IMR-90 (cell line): ENCODE measurements around the gene AFF2. TPM values are rescaled to one million over a fixed set of nuclear protein-coding genes. Genes with fewer than 3 reads are reported as not detected.

Experiments used
- ATAC-seq: fragments of 200-7000 bp; cut with Tn5 transposase; 2 replicates; pipeline ENCODE4 v1.9.1; 2020; ENCODE audit warnings: low read depth, mild to moderate bottlenecking, moderate library complexity
- BruUV-seq: library from RNA; stranded (reverse); fragments of 400-500 nt; replicated peaks from 2 replicates; lab custom pipeline; 2021; lab: Mats Ljungman, UMichigan
- CTCF ChIA-PET: fragments of 300-600 bp; formaldehyde crosslinking; extraction: SDS; loops from one replicate; lab custom pipeline; 2021; ENCODE audit warnings: antibody characterized with exemption; lab: Yijun Ruan, JAX
- POLR2A ChIA-PET: fragments of 300-600 bp; sonication (Branson Sonifier 250); formaldehyde crosslinking; loops from one replicate; lab custom pipeline; 2022; ENCODE audit warnings: antibody characterized with exemption; ENCODE audit not compliant: unreplicated experiment; lab: Charles Lee
- DNase-seq: peaks from one replicate; pipeline ENCODE4 v3.0.0; 2013
- H2AFZ ChIP-seq: replicated peaks from 2 replicates; pipeline ENCODE3; 2013; ENCODE audit warnings: low read length, mild to moderate bottlenecking; ENCODE audit not compliant: poor library complexity
- H2AK5ac ChIP-seq: 2 replicates; pipeline ENCODE4 v1.6.1; 2013; ENCODE audit warnings: low read depth, low read length, inconsistent platforms
- H2AK9ac ChIP-seq: replicated peaks from 2 replicates; pipeline ENCODE3; 2013; ENCODE audit warnings: mild to moderate bottlenecking, low read depth, low read length, moderate library complexity; ENCODE audit not compliant: poor library complexity
- H2BK120ac ChIP-seq: 2 replicates; pipeline ENCODE4 v1.6.1; 2013; ENCODE audit warnings: low read depth, low read length, inconsistent platforms
- H2BK15ac ChIP-seq: 3 replicates; pipeline ENCODE4 v1.6.1; 2013; ENCODE audit warnings: low read depth, low read length, inconsistent platforms
- H2BK20ac ChIP-seq: 2 replicates; pipeline ENCODE4 v1.6.1; 2013; ENCODE audit warnings: low read depth, mild to moderate bottlenecking, inconsistent platforms, low read length, moderate library complexity
- H2BK5ac ChIP-seq: 2 replicates; pipeline ENCODE4 v1.6.1; 2013; ENCODE audit warnings: mild to moderate bottlenecking, low read depth, low read length, inconsistent platforms; ENCODE audit not compliant: poor library complexity, severe bottlenecking
- H3K14ac ChIP-seq: replicated peaks from 2 replicates; pipeline ENCODE4 v1.6.1; 2013; ENCODE audit warnings: low read depth, low read length, inconsistent platforms
- H3K18ac ChIP-seq: 2 replicates; pipeline ENCODE4 v1.6.1; 2013; ENCODE audit warnings: low read depth, low read length, control low read depth
- H3K23ac ChIP-seq: 2 replicates; pipeline ENCODE4 v1.6.1; 2013; ENCODE audit warnings: low read depth, low read length, inconsistent platforms
- H3K27ac ChIP-seq: 2 replicates; pipeline ENCODE4 v1.5.1; 2013; ENCODE audit warnings: mild to moderate bottlenecking, control low read depth, low read length; ENCODE audit not compliant: insufficient read depth
- H3K27me3 ChIP-seq: 2 replicates; pipeline ENCODE4 v1.6.1; 2013; ENCODE audit warnings: low read length; ENCODE audit not compliant: control insufficient read depth, insufficient read depth
- H3K36me3 ChIP-seq: 2 replicates; pipeline ENCODE4 v1.6.1; 2013; ENCODE audit warnings: low read length, mixed read lengths; ENCODE audit not compliant: control insufficient read depth, insufficient read depth
- H3K4ac ChIP-seq: 2 replicates; pipeline ENCODE4 v1.6.1; 2013; ENCODE audit warnings: low read depth, low read length, inconsistent platforms
- H3K4me1 ChIP-seq: 2 replicates; pipeline ENCODE4 v1.6.1; 2013; ENCODE audit warnings: low read length, mixed read lengths; ENCODE audit not compliant: control insufficient read depth, insufficient read depth
- H3K4me2 ChIP-seq: 2 replicates; pipeline ENCODE4 v1.6.1; 2013; ENCODE audit warnings: low read depth, mild to moderate bottlenecking, control low read depth, low read length, moderate library complexity
- H3K4me3 ChIP-seq: 2 replicates; pipeline ENCODE4 v1.5.1; 2013; ENCODE audit warnings: low read depth, mild to moderate bottlenecking, control low read depth, low read length, moderate library complexity; ENCODE audit not compliant: insufficient read depth
- H3K56ac ChIP-seq: 2 replicates; pipeline ENCODE4 v1.6.1; 2013; ENCODE audit warnings: low read length, inconsistent platforms; ENCODE audit not compliant: insufficient read depth; ENCODE audit errors: extremely low read depth
- H3K79me1 ChIP-seq, 2 experiments: 2 replicates each; pipeline ENCODE4 v1.6.1; 2013; ENCODE audit warnings: low read length in 2 of 2, inconsistent platforms in 1 of 2, low read depth in 1 of 2
- H3K9ac ChIP-seq: 2 replicates; pipeline ENCODE4 v1.6.1; 2013; ENCODE audit warnings: low read depth, low read length, control low read depth
- H3K9me1 ChIP-seq: 2 replicates; pipeline ENCODE4 v1.6.1; 2013; ENCODE audit warnings: low read length, inconsistent platforms; ENCODE audit not compliant: insufficient read depth
- H3K9me3 ChIP-seq: 2 replicates; pipeline ENCODE4 v1.6.1; 2013; ENCODE audit warnings: low read length; ENCODE audit not compliant: control insufficient read depth, insufficient read depth
- H4K20me1 ChIP-seq: 2 replicates; pipeline ENCODE4 v1.6.1; 2013; ENCODE audit warnings: low read length, inconsistent platforms; ENCODE audit not compliant: insufficient read depth
- H4K5ac ChIP-seq: 2 replicates; pipeline ENCODE4 v1.6.1; 2013; ENCODE audit warnings: mild to moderate bottlenecking, low read depth, low read length, control low read depth
- H4K8ac ChIP-seq, 2 experiments: 2 replicates each; pipeline ENCODE4 v1.6.1; 2013; ENCODE audit warnings: low read depth in 2 of 2, low read length in 2 of 2, control low read depth in 1 of 2, inconsistent platforms in 1 of 2
- H4K91ac ChIP-seq: 2 replicates; pipeline ENCODE4 v1.6.1; 2013; ENCODE audit warnings: low read depth, low read length, inconsistent platforms; ENCODE audit not compliant: insufficient read depth
- CHD1 ChIP-seq: IDR thresholded peaks from 2 replicates; pipeline ENCODE4 v1.6.1; 2012; ENCODE audit warnings: low read depth, low read length, improper control_type of control experiment
- ELK1 ChIP-seq: fragments of 150-350 bp; IDR thresholded peaks from 2 replicates; pipeline ENCODE4 v1.6.1; 2016; ENCODE audit warnings: low read depth, mild to moderate bottlenecking, low read length, moderate library complexity, borderline replicate concordance
- FOS ChIP-seq: fragments of 150-350 bp; IDR thresholded peaks from 2 replicates; pipeline ENCODE4 v1.6.1; 2016; ENCODE audit warnings: low read depth, low read length
- MAFK ChIP-seq: IDR thresholded peaks from 2 replicates; pipeline ENCODE4 v1.6.1; 2012; ENCODE audit warnings: low read depth, low read length, improper control_type of control experiment
- MAZ ChIP-seq: IDR thresholded peaks from 2 replicates; pipeline ENCODE4 v1.6.1; 2012; ENCODE audit warnings: low read depth, mild to moderate bottlenecking, low read length, improper control_type of control experiment, moderate library complexity, borderline replicate concordance
- MXI1 ChIP-seq: IDR thresholded peaks from 2 replicates; pipeline ENCODE4 v1.6.1; 2012; ENCODE audit warnings: low read depth, mild to moderate bottlenecking, low read length, moderate library complexity, borderline replicate concordance
- RAD21 ChIP-seq: IDR thresholded peaks from 2 replicates; pipeline ENCODE4 v1.6.1; 2012; ENCODE audit warnings: low read length, improper control_type of control experiment
- RCOR1 ChIP-seq: IDR thresholded peaks from 2 replicates; pipeline ENCODE4 v1.6.1; 2012; ENCODE audit warnings: mild to moderate bottlenecking, low read length, improper control_type of control experiment; ENCODE audit not compliant: insufficient replicate concordance
- SMC3 ChIP-seq: fragments of 150-350 bp; IDR thresholded peaks from 2 replicates; pipeline ENCODE4 v1.6.1; 2016; ENCODE audit warnings: low read depth, mild to moderate bottlenecking, antibody characterized with exemption, low read length, moderate library complexity
- USF2 ChIP-seq: fragments of 150-350 bp; IDR thresholded peaks from 2 replicates; pipeline ENCODE4 v1.6.1; 2017; ENCODE audit warnings: mild to moderate bottlenecking, antibody characterized with exemption, low read length, low read depth
- WGBS, 2 experiments: methylation state at CpG; one replicate each; pipeline versions ENCODE4 v1.1.5 to v1.1.7; 2013; ENCODE audit warnings: missing lambda C conversion rate in 2 of 2; ENCODE audit not compliant: insufficient read length in 1 of 2; ENCODE audit errors: extremely low coverage in 2 of 2; 5-methylcytosine and 5-hydroxymethylcytosine counted together
- dilution Hi-C: fragments of 300-500 bp; cut with HindIII; formaldehyde crosslinking; loops from one replicate; pipeline ENCODE4 v1.14.3; 2018; ENCODE audit warnings: low sequenced_read_pairs; ENCODE audit not compliant: unreplicated experiment
- in situ Hi-C: fragments of 300-500 bp; cut with MboI; formaldehyde crosslinking; loops from 3 replicates; pipeline ENCODE4 v1.14.3; 2019; ENCODE audit warnings: low sequenced_read_pairs, inconsistent platforms, mixed read lengths
- intact Hi-C: fragments of 100-400 bp; cut with micrococcal nuclease; formaldehyde crosslinking; loops from 2 replicates; pipeline ENCODE4 v1.10.0; 2022
- polyA plus RNA-seq, 3 experiments: library from polyadenylated mRNA; depleted of rRNA; stranded (reverse); fragments of >200 nt; gene quantifications; 2 replicates each; pipeline ENCODE4 v1.2.3, GENCODE V29; 2012; ENCODE audit warnings: low replicate concordance in 1 of 3
- total RNA-seq: library from RNA; depleted of rRNA; stranded (reverse); fragments of >200 nt; gene quantifications from 2 replicates; pipeline ENCODE4 v1.2.3, GENCODE V29; 2012

Gene AFF2
- total and polyA plus RNA-seq, 2 of the 4 experiments (the other 2 are of a cell fraction) = 0.15 to 0.72 TPM

GRCh38 chrX:148836741-148837140 lies 336.3 kb downstream of the AFF2 start:
- TF ChIP-seq USF2 (no peak), SMC3 (no peak), MAFK (no peak), MXI1 (no peak), FOS (no peak), CHD1 (no peak), MAZ (no peak), ELK1 (no peak), RCOR1 (no peak), RAD21 (no peak)
- no peak overlapping the region for H2AFZ ChIP-seq
- no peak overlapping the region for H2BK5ac ChIP-seq
- no CpG with 5 or more reads among the region's 4 CpGs for WGBS, 2 experiments
- no peak overlapping the region for H3K4ac ChIP-seq
- ATAC-seq = no peak
- H3K23ac ChIP-seq = no peak overlapping the region
- no peaks in the 10 kb centered on the region for H3K79me1 ChIP-seq
- no peak overlapping the region for H3K14ac ChIP-seq
- no peak overlapping the region for H4K8ac ChIP-seq
- no peak overlapping the region for H2AK9ac ChIP-seq
- H3K27ac ChIP-seq = no peak overlapping the region
- H3K18ac ChIP-seq = no peak overlapping the region
- no peaks in the 10 kb centered on the region for H3K9me1 ChIP-seq
- no peak for DNase-seq
- no TSS peak for BruUV-seq
- CTCF ChIA-PET = no interaction called here
- no peak overlapping the region for H4K91ac ChIP-seq
- intact Hi-C loops = no loop called here
- H3K4me2 ChIP-seq = no peak overlapping the region
- no peak overlapping the region for H2BK20ac ChIP-seq
- dilution Hi-C loops = no loop called here
- H4K20me1 ChIP-seq = no peaks in the 10 kb centered on the region
- no peak overlapping the region for H3K4me3 ChIP-seq
- H3K56ac ChIP-seq = no peak overlapping the region
- in situ Hi-C loops = no loop called here
- no peak overlapping the region for H3K9ac ChIP-seq
- no peaks in the 10 kb centered on the region for H3K27me3 ChIP-seq
- no peak overlapping the region for H2BK15ac ChIP-seq
- no peaks in the 10 kb centered on the region for H3K9me3 ChIP-seq
- H3K4me1 ChIP-seq = no peaks in the 10 kb centered on the region
- POLR2A ChIA-PET = no interaction called here
- H4K5ac ChIP-seq = no peak overlapping the region
- no peaks in the 10 kb centered on the region for H3K36me3 ChIP-seq
- H2AK5ac ChIP-seq = no peak overlapping the region
- no peak overlapping the region for H2BK120ac ChIP-seq
